C4-2B (cell line): ENCODE data around the gene PTPRD.
"Not testable (repeated sequence)": the region's sequence is repeated elsewhere in the genome, so short reads cannot be mapped to it uniquely, and the experiment has no call there.

Experiments
- H3K27ac ChIP-seq: fragments of 450-650 bp; 2 replicates; pipeline ENCODE4 v1.5.1; 2017
- CTCF ChIP-seq: fragments of 450-650 bp; conservative IDR thresholded peaks from 2 replicates; pipeline ENCODE4 v1.5.1; 2017; ENCODE audit warnings: mild to moderate bottlenecking
- ZFX ChIP-seq: fragments of 450-650 bp; IDR thresholded peaks from 2 replicates; pipeline ENCODE4 v1.6.1; 2017

The PTPRD gene

GRCh38 chr9:9108641-9109040 lies 1504.2 kb downstream of the PTPRD start:
- no peak overlapping the region for H3K27ac ChIP-seq
- no peak for TF ChIP-seq ZFX
- no peak for TF ChIP-seq CTCF

- no peak overlapping the region for H3K27ac ChIP-seq
- TF ChIP-seq ZFX (no peak), CTCF (no peak)
Measured at GRCh38 chr9:9102295-9102694, 1510.5 kb downstream of the PTPRD start.

GRCh38 chr9:9100070-9100469 lies 1512.7 kb downstream of the PTPRD start:
- TF ChIP-seq ZFX, result no peak
- no peak for TF ChIP-seq CTCF
- H3K27ac ChIP-seq, result no peak overlapping the region

- TF ChIP-seq CTCF, result no peak
- TF ChIP-seq ZFX, result no peak
- no peak overlapping the region for H3K27ac ChIP-seq
Measured at GRCh38 chr9:9099646-9100045, 1513.2 kb downstream of the PTPRD start.

- H3K27ac ChIP-seq, result not testable (repeated sequence)
Measured at GRCh38 chr9:9097254-9097653, 1515.5 kb downstream of the PTPRD start.

GRCh38 chr9:9091387-9091786 lies 1521.4 kb downstream of the PTPRD start:
- TF ChIP-seq ZFX (no peak), CTCF (no peak)
- H3K27ac ChIP-seq, result no peak overlapping the region

- TF ChIP-seq ZFX, result no peak
- no peak for TF ChIP-seq CTCF
- H3K27ac ChIP-seq, result no peak overlapping the region
Measured at GRCh38 chr9:9079473-9079872, 1533.3 kb downstream of the PTPRD start.

- H3K27ac ChIP-seq, result no peak overlapping the region
- no peak for TF ChIP-seq CTCF
- TF ChIP-seq ZFX, result no peak
Measured at GRCh38 chr9:9078301-9078700, 1534.5 kb downstream of the PTPRD start.
